HepG2 (cell line): ENCODE results near the gene FAM3A. TPM values are rescaled to one million over a fixed set of nuclear protein-coding genes. Genes with fewer than 3 reads are reported as not detected.

Source experiments
- ATAC-seq: fragments of 200-7000 bp; cut with Tn5 transposase; 3 replicates; pipeline ENCODE4 v1.9.1; 2020; ENCODE audit warnings: mild to moderate bottlenecking, moderate library complexity
- BruUV-seq: library from RNA; stranded (reverse); fragments of 400-500 nt; replicated peaks from 2 replicates; lab custom pipeline; 2021; lab: Mats Ljungman, UMichigan
- CTCF ChIA-PET: fragments of 300-600 bp; formaldehyde crosslinking; extraction: SDS; loops from one replicate; lab custom pipeline; 2021; ENCODE audit warnings: low total read pairs, inconsistent platforms, low intra/inter-chr PET ratio; lab: Yijun Ruan, JAX
- POLR2A ChIA-PET: fragments of 350-600 bp; sonication (Branson Sonifier 250); formaldehyde crosslinking; loops from one replicate; lab custom pipeline; 2020; ENCODE audit warnings: antibody characterized with exemption, inconsistent platforms; lab: Yijun Ruan, JAX
- DNase-seq: peaks from one replicate; pipeline ENCODE4 v3.0.0-alpha.2; 2015; ENCODE audit warnings: low spot score
- FAIRE-seq: peaks from 3 replicates; lab custom pipeline; 2011; peaks lifted over from hg19 to GRCh38; lab: Jason Lieb, UNC
- H2AFZ ChIP-seq: one replicate; pipeline ENCODE4 v1.6.1; 2011; ENCODE audit warnings: low read length, inconsistent platforms
- H3K27ac ChIP-seq: fragments of 300-600 bp; 3 replicates; pipeline ENCODE4 v1.8.0; 2011; ENCODE audit warnings: mixed run types, mild to moderate bottlenecking, mixed read lengths, low read length, inconsistent platforms; ENCODE audit not compliant: insufficient read depth; ENCODE audit errors: extremely low read length
- H3K27me3 ChIP-seq, 2 experiments: fragments of 200-600 bp in 1 of 2; 2 replicates in 1 of 2; 3 replicates in 1 of 2; pipeline versions ENCODE4 v1.6.0 to v1.8.0; 2011; ENCODE audit warnings: low read length in 2 of 2, mild to moderate bottlenecking in 2 of 2, moderate library complexity in 2 of 2, inconsistent platforms in 1 of 2; ENCODE audit not compliant: insufficient read depth in 2 of 2, control insufficient read depth in 1 of 2
- H3K36me3 ChIP-seq, 2 experiments: fragments of 200-600 bp in 1 of 2; replicated peaks in 1 of 2; 2 replicates in 1 of 2; 3 replicates in 1 of 2; pipeline versions ENCODE4 v1.5.1 to v1.8.0; 2011; ENCODE audit warnings: low read length in 2 of 2, inconsistent platforms in 1 of 2; ENCODE audit not compliant: insufficient read depth in 2 of 2, control insufficient read depth in 1 of 2
- H3K4me1 ChIP-seq: 2 replicates; pipeline ENCODE4 v1.5.1; 2012; ENCODE audit warnings: low read length, inconsistent platforms; ENCODE audit not compliant: insufficient read depth
- H3K4me2 ChIP-seq: 2 replicates; pipeline ENCODE4 v1.6.0; 2011; ENCODE audit warnings: low read depth, low read length, inconsistent platforms
- H3K4me3 ChIP-seq, 3 experiments: fragments of 200-600 bp in 1 of 3; sonication (generic), shearing (Covaris generic) in 1 of 3; replicated peaks in 1 of 3; 2 replicates each; pipeline ENCODE4 v1.5.1; 2011 to 2016; ENCODE audit warnings: low read length in 3 of 3, inconsistent platforms in 2 of 3, low read depth in 2 of 3, mild to moderate bottlenecking in 2 of 3, control low read depth in 1 of 3, mixed read lengths in 1 of 3; ENCODE audit not compliant: insufficient read depth in 1 of 3
- H3K79me2 ChIP-seq: one replicate; pipeline ENCODE4 v1.6.1; 2011; ENCODE audit warnings: low read length, inconsistent platforms; ENCODE audit not compliant: insufficient read depth
- H3K9ac ChIP-seq: 2 replicates; pipeline ENCODE4 v1.6.0; 2011; ENCODE audit warnings: mild to moderate bottlenecking, low read depth, low read length, inconsistent platforms; ENCODE audit not compliant: insufficient read depth
- H3K9me3 ChIP-seq: 2 replicates; pipeline ENCODE4 v1.5.1; 2012; ENCODE audit warnings: mild to moderate bottlenecking, low read length
- H4K20me1 ChIP-seq: 2 replicates; pipeline ENCODE4 v1.6.0; 2011; ENCODE audit warnings: inconsistent platforms, mild to moderate bottlenecking, low read length, moderate library complexity; ENCODE audit not compliant: insufficient read depth
- CENPBD1 ChIP-seq: sonication (generic); formaldehyde crosslinking; IDR thresholded peaks from 2 replicates; pipeline ENCODE4 v1.8.0; 2022; ENCODE audit warnings: missing genetic modification reagents, low read depth, mild to moderate bottlenecking, borderline replicate concordance
- DRAP1 ChIP-seq: IDR thresholded peaks from 2 replicates; pipeline ENCODE4 v1.6.1; 2016; ENCODE audit warnings: missing genetic modification reagents, missing compliant biosample characterization
- EEA1 ChIP-seq: sonication (generic); formaldehyde crosslinking; IDR thresholded peaks from 2 replicates; pipeline ENCODE4 v1.5.1; 2020; ENCODE audit warnings: mild to moderate bottlenecking, missing genetic modification reagents, borderline replicate concordance
- FOSL1 ChIP-seq: sonication (generic); formaldehyde crosslinking; IDR thresholded peaks from 2 replicates; pipeline ENCODE4 v1.9.0; 2021; ENCODE audit warnings: missing genetic modification reagents, borderline replicate concordance
- GMEB1 ChIP-seq: sonication (generic); formaldehyde crosslinking; IDR thresholded peaks from 2 replicates; pipeline ENCODE4 v1.5.1; 2020; ENCODE audit warnings: missing genetic modification reagents, mild to moderate bottlenecking, borderline replicate concordance
- HOXA3 ChIP-seq: sonication (generic); formaldehyde crosslinking; IDR thresholded peaks from 2 replicates; pipeline ENCODE4 v1.5.0; 2020; ENCODE audit warnings: missing genetic modification reagents
- NR2C2 ChIP-seq: sonication (generic); formaldehyde crosslinking; IDR thresholded peaks from 2 replicates; pipeline ENCODE4 v1.4.0; 2020; ENCODE audit warnings: missing genetic modification reagents, mild to moderate bottlenecking, moderate library complexity, borderline replicate concordance
- RXRA ChIP-seq: sonication (generic); formaldehyde crosslinking; IDR thresholded peaks from 2 replicates; pipeline ENCODE4 v1.5.1; 2020; ENCODE audit warnings: missing genetic modification reagents
- ZGPAT ChIP-seq: IDR thresholded peaks from 2 replicates; pipeline ENCODE4 v1.6.1; 2016; ENCODE audit warnings: mild to moderate bottlenecking
- ZNF263 ChIP-seq: sonication (generic); formaldehyde crosslinking; IDR thresholded peaks from 2 replicates; pipeline ENCODE4 v1.4.0; 2020; ENCODE audit warnings: missing genetic modification reagents
- ZNF564 ChIP-seq: sonication (generic); formaldehyde crosslinking; IDR thresholded peaks from 2 replicates; pipeline ENCODE4 v1.8.1; 2023; ENCODE audit warnings: mild to moderate bottlenecking, missing genetic modification reagents
- ZNF713 ChIP-seq: sonication (generic); formaldehyde crosslinking; IDR thresholded peaks from 2 replicates; pipeline ENCODE4 v1.4.0; 2020; ENCODE audit warnings: mild to moderate bottlenecking, missing genetic modification reagents
- WGBS: methylation state at CpG from one replicate; pipeline ENCODE4 v1.1.6; 2017; ENCODE audit warnings: low lambda C conversion rate; 5-methylcytosine and 5-hydroxymethylcytosine counted together
- in situ Hi-C: cut with HindIII; loops from 2 replicates; pipeline ENCODE4 v1.10.0; 2017; ENCODE audit warnings: low pct_unique_long_range_greater_than_20kb; ENCODE audit not compliant: extremely low pct_ligation_motif_present
- intact Hi-C: fragments of 100-400 bp; cut with micrococcal nuclease; formaldehyde crosslinking; loops from one replicate; pipeline ENCODE4 v1.10.0; 2022; ENCODE audit not compliant: unreplicated experiment
- polyA plus RNA-seq, 8 experiments: library from polyadenylated mRNA; depleted of rRNA in 3 of 8; stranded (reverse) in 7 of 8; unstranded in 1 of 8; fragments of >200 nt; fragmentation: Illumina TruSeq in 4 of 8; extraction: Trizol in 4 of 8; gene quantifications; 2 replicates each; pipeline versions ENCODE4 v1.2.1 to v1.2.3, GENCODE V29; 2011 to 2016; ENCODE audit warnings: low read depth in 4 of 8, missing spikeins in 1 of 8, mixed read lengths in 1 of 8; ENCODE audit not compliant: insufficient read depth in 1 of 8
- total RNA-seq, 5 experiments: library from RNA; depleted of rRNA; stranded (reverse); fragments of >200 nt; fragmentation: Illumina TruSeq; extraction: Trizol; gene quantifications; 2 replicates each; pipeline ENCODE4 v1.2.3, GENCODE V29; 2016; ENCODE audit warnings: low read depth in 1 of 5

FAM3A gene
- total and polyA plus RNA-seq, 2 of the 13 experiments (the other 11 are each of a cell fraction or from before 2014, with no cell fraction given), result 11.2 to 22.7 TPM

GRCh38 chrX:154548028-154548316, 31.9 kb upstream of the FAM3A start:
- Histone ChIP-seq H3K9ac (peak overlapping the region; percentile 79), H3K27me3 (no peaks in the 10 kb centered on the region; a peak in 1 of 5 replicates), H2AFZ (no peak overlapping the region), H3K4me2 (peak overlapping the region; percentile 89), H3K79me2 (peaks cover 43% of the 10 kb centered on the region), H3K4me3 (peak overlapping the region; percentile 81 to 86 (median 85)), H3K9me3 (no peaks in the 10 kb centered on the region), H3K27ac (peak overlapping the region; percentile 82), H3K4me1 (peaks cover 25% of the 10 kb centered on the region), H3K36me3 (peaks cover 3 to 9% of the 10 kb centered on the region in 2 experiments; a peak in 2 of 5 replicates), H4K20me1 (peaks cover 28% of the 10 kb centered on the region)
- FAIRE-seq, result no peak
- POLR2A ChIA-PET, result interaction anchor here (0.7 kb wide), 1 partner anchor 215 kb away, joined by 3 read pairs; the partner anchor contains the start of gene DKC1
- CTCF ChIA-PET, result no interaction called here
- no TSS peak for BruUV-seq
- intact Hi-C loops, result no loop called here
- 4% methylated on average over 8 of the region's 9 CpGs for WGBS
- in situ Hi-C loops, result loop anchor here (25.0 kb wide), 1 partner anchor 136 kb away; the partner anchor contains the start of genes DNASE1L1 and TAFAZZIN
- no peak for ATAC-seq
- TF ChIP-seq GMEB1 (no peak), ZNF263 (CRISPR knock-in tag) (0 out of 2 replicates have a peak, but pooled peaks have one; percentile 27)
- DNase-seq, result no peak

GRCh38 chrX:154547245-154548027, 31.4 kb upstream of the FAM3A start, which contains the start of gene IKBKG:
Gene IKBKG (plus strand): TSS chrX:154547620. CDS start chrX:154552003, 4,383 bp downstream.
- POLR2A ChIA-PET, result interaction anchor here (0.7 to 0.9 kb wide), 2 partner anchors 57 to 215 kb away, joined by 3 read pairs; partner anchors contain the start of genes DKC1 and SLC10A3
- Histone ChIP-seq H3K4me2 (peak within 1 kb of the TSS; percentile 89), H2AFZ (no peak within 1 kb of the TSS), H3K4me3 (peak within 1 kb of the TSS; percentile 81 to 86 (median 85)), H3K27ac (peak within 1 kb of the TSS; percentile 82), H3K27me3 (no peaks in the 10 kb centered on the region; a peak in 1 of 5 replicates), H3K4me1 (peaks cover 31% of the 10 kb centered on the region), H3K79me2 (peaks cover 49% of the 10 kb centered on the region), H3K9me3 (no peaks in the 10 kb centered on the region), H3K9ac (peak within 1 kb of the TSS; percentile 79), H4K20me1 (peaks cover 28% of the 10 kb centered on the region), H3K36me3 (peaks cover 3 to 9% of the 10 kb centered on the region in 2 experiments; a peak in 2 of 5 replicates)
- CTCF ChIA-PET, result interaction anchor here (0.5 kb wide), 1 partner anchor 8 kb away, joined by 3 read pairs; no protein-coding TSS in a partner anchor
- in situ Hi-C loops, result loop anchor here (25.0 kb wide), 1 partner anchor 135 kb away; the partner anchor contains the start of genes DNASE1L1 and TAFAZZIN
- peak; percentile 77 for DNase-seq
- FAIRE-seq, result peak; percentile 18
- ATAC-seq, result peak; percentile 81
- BruUV-seq, result no TSS peak
- 2% methylated on average over 9 of the region's 69 CpGs for WGBS
- intact Hi-C loops, result no loop called here
- TF ChIP-seq ZNF564 (0 out of 2 replicates have a peak, but pooled peaks have one; percentile 10), ZGPAT (CRISPR knock-in tag) (peak; percentile 39; the same call in 1 of the 2 replicates), FOSL1 (CRISPR knock-in tag) (no peak), NR2C2 (peak; percentile 99), DRAP1 (no peak), CENPBD1 (no peak), HOXA3 (CRISPR knock-in tag) (peak; percentile 45), EEA1 (CRISPR knock-in tag) (no peak), ZNF713 (CRISPR knock-in tag) (no peak), RXRA (CRISPR knock-in tag) (0 out of 2 replicates have a peak, but pooled peaks have one; percentile 13)
